Hematopoietic multipotent progenitor cell treated with erythropoietin and hydrocortisone succinate and interleukin-3 and kit ligand, for 15 days (in vitro differentiated cells): ENCODE measurements around the gene TRIM17.

Experiments used
- DNase-seq: peaks from one replicate; pipeline ENCODE4 v3.0.0-alpha.2; 2015; ENCODE audit warnings: low spot score

TRIM17 gene

GRCh38 chr1:228366866-228367741 lies 49.6 kb downstream of the TRIM17 start:
- DNase-seq: no peak

GRCh38 chr1:228366062-228366865 lies 50.4 kb downstream of the TRIM17 start:
- DNase-seq: no peak

- DNase-seq: no peak
Observed at GRCh38 chr1:228365271-228366061, 51.2 kb downstream of the TRIM17 start.

GRCh38 chr1:228364706-228365213 lies 51.9 kb downstream of the TRIM17 start:
- DNase-seq: no peak

- DNase-seq: no peak
Observed at GRCh38 chr1:228364068-228364705, 52.5 kb downstream of the TRIM17 start.

GRCh38 chr1:228363686-228364067 lies 53.0 kb downstream of the TRIM17 start:
- DNase-seq: no peak

GRCh38 chr1:228362884-228363450 lies 53.7 kb downstream of the TRIM17 start:
- no peak for DNase-seq

- no peak for DNase-seq
Observed at GRCh38 chr1:228362141-228362883, 54.3 kb downstream of the TRIM17 start.

DNA sequence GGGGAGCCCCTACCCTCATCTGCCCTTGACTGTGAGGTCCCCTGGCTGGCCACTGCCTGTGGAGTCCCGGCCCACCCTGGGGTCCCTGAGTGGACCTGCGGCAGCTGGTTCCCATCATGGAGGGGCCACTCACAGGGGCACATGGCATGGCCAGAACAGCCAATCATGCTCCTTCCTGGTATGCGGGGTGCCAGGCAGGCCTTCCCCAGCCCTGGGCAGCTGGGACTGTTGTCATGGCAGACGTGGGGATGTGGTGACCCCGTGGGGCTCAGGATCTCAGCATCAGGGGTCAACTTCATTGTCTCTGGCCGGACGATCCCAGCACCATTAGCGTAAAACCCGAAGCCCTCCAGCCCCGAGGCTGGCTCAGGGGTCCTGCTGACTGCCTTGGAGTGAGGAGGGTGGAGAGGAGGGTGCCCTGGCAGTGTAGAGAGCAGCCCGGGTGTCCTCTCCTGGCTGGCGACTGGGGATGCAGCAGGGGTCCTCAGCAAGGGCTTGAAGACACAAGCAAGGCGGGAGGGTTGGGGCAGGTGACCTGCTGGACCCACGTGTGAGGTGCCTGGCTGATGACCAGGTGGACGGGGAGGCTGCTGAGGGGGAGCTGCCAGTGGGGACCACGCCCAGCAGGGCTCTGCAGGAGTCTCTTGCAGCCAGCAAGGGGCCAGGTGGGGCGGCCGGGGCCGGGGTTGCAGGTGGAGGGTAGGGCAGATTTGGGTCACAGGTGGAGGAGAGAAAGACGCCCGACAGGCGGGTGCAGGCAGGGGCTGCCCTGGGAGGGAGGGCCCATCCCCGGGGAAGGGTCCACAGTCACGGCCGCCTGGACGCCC lies 55.1 kb downstream of the TRIM17 start:
- no peak for DNase-seq

DNA sequence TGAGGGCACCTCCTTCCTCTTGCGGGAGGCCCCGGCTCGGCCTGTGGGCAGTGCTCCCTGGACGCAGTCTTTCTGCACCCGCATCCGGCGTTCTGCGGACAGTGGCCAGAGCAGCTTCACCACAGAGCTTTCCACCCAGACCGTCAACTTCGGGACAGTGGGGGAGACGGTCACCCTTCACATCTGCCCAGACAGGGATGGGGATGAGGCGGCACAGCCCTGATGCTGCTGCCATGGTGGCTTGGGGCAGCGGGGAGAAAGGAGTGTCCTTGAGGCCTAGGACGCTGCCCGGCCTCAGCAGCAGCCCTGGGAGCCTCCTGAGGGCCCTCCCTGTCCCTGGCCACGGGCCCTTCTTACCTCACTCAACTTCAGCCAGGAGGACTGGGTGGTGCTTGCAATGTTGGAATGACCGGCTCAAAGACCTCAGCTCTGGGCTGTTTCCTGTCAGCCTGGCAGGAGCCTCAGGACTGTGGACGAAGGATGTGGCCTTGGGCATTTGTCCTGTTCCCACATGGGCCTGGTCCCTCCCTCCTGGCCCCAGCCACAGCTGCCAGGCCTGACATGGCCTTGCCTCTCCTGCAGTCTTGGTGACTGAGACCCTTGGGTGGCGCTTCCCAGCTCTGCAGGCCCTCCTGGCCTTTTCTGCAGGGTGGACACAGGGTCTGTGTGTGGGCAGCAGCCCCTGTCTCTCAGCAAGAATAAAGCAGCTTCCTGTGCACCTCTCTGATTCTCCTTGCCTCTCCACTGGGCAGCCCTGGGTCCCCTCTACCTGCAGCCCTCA lies 55.9 kb downstream of the TRIM17 start:
- DNase-seq: no peak

DNA sequence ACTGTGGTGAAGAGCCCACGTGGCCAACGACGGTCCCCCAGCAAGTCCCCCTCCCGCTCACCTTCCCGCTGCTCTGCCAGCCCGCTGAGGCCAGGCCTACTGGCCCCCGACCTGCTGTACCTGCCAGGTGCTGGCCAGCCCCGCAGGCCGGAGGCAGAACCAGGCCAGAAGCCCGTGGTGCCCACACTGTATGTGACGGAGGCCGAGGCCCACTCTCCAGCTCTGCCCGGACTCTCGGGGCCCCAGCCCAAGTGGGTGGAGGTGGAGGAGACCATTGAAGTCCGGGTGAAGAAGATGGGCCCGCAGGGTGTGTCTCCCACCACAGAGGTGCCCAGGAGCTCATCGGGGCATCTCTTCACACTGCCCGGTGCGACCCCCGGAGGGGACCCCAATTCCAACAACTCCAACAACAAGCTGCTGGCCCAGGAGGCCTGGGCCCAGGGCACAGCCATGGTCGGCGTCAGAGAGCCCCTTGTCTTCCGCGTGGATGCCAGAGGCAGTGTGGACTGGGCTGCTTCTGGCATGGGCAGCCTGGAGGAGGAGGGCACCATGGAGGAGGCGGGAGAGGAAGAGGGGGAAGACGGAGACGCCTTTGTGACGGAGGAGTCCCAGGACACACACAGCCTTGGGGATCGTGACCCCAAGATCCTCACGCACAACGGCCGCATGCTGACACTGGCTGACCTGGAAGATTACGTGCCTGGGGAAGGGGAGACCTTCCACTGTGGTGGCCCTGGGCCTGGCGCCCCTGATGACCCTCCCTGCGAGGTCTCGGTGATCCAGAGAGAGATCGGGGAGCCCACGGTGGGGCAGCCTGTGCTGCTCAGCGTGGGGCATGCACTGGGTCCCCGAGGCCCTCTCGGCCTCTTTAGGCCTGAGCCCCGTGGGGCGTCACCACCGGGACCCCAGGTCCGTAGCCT lies 56.8 kb downstream of the TRIM17 start:
- DNase-seq: no peak

- no peak for DNase-seq
Observed at GRCh38 chr1:228358764-228359612, 57.7 kb downstream of the TRIM17 start.

DNA sequence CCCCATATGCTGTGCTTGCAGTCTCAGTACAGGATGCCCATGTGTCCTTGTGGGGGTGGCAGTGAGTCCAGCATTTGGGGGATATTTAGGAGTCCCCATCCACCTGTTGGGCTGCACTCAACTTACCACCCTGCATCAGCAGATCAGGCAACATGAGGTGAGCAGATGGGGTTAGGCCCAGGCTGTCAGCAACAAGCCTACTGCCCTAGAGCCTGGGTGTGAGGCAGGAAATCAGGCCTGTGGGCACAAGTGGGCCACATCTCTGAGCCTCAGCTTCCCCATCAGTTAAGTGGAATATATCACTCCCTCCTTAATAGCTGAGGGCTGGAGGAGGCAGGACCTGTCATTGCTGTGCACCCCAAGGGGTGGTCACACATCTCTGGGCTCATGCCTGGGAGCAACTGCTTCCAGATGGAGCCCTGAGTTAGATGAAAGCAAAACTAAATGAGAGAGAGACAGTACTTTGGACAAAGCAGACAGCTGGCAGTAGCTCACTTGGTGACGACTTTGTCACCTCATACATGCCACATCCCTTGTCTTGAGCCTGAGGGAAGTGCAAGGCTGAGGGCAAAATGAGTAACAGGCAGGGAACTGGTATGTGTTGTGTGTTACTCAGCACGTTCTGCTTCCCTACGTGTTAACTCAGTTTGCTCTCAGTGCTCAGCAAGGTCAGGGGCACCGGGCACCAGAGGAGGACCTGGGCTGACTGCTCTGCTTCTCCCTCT lies 58.5 kb downstream of the TRIM17 start:
- no peak for DNase-seq
